Measurements from ENCODE around the gene ADCY10. TPM values are rescaled to one million over a fixed set of nuclear protein-coding genes. Genes with fewer than 3 reads are reported as not detected.

The ADCY10 gene
- total and polyA plus RNA-seq, 2 experiments from 2014 or later = not detected

DNA sequence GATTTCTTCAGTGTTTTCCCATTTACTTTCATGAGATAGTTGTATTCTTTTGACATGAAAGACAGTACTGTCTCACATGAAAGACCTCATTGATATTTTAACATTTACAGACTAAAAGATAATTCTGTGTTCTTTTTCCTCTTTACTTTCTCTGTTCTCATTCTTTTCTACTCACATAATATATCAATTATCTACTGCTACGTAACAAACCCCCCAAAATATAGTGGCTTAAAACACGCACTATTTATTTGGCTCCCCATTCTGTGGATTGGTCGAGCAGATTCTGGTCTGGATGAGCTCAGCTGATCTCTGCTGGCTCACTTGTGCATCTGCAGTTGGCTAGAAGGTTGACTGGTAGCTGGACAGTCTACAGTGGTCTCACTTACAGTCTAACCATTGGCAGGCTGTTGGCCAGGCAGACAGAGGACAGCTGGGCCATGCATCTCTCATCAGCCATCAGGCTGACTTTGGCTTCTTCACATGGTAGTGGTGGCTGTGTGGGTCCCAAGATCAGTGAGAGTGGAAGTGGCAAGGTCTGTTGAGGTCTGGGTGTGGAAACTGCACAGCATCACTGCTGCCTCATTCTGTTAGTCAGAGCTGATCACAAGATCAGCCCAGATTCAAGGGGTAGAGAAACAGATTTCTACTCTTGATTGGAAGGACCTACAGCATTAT, 128.9 kb downstream of the ADCY10 start:
- Histone ChIP-seq H3K79me2 (replicated peaks; ENCODE audit: insufficient read depth) (no peaks in the 10 kb centered on the region; the same call in 1 of the 2 replicates), H3K4me3 (no peak overlapping the region), H3K4me1 (ENCODE audit: insufficient read depth) (no peaks in the 10 kb centered on the region), H3K4me2 (no peak overlapping the region), H3F3A (replicated peaks; ENCODE audit: low read depth) (no peaks in the 10 kb centered on the region), H3K27ac (ENCODE audit: low read depth) (no peak overlapping the region), H3K36me3 (ENCODE audit: insufficient read depth) (peaks cover 18% of the 10 kb centered on the region; the same call in 1 of the 2 replicates), H4K20me1 (replicated peaks; ENCODE audit: insufficient read depth) (peaks cover 17% of the 10 kb centered on the region), H2AFZ (no peak overlapping the region), H3K27me3 (ENCODE audit: insufficient read depth) (no peaks in the 10 kb centered on the region), H3K9me2 (ENCODE audit: insufficient read depth) (no peaks in the 10 kb centered on the region)
- Mint-ChIP-seq H3K4me1 (no peaks in the 10 kb centered on the region), H3K9me3 (no peaks in the 10 kb centered on the region; the same call in 2 of the 3 replicates), H3K27me3 (ENCODE audit: insufficient read depth, low read depth, poor library complexity) (no peaks in the 10 kb centered on the region), H3K27ac (no peak overlapping the region), H3K4me3 (no peak overlapping the region), H3K36me3 (ENCODE audit: low read depth) (peaks cover 47% of the 10 kb centered on the region)
- DNase-seq (ENCODE audit: low spot score) (no peak), ATAC-seq (no peak)
- TF ChIP-seq, protein P1, sequence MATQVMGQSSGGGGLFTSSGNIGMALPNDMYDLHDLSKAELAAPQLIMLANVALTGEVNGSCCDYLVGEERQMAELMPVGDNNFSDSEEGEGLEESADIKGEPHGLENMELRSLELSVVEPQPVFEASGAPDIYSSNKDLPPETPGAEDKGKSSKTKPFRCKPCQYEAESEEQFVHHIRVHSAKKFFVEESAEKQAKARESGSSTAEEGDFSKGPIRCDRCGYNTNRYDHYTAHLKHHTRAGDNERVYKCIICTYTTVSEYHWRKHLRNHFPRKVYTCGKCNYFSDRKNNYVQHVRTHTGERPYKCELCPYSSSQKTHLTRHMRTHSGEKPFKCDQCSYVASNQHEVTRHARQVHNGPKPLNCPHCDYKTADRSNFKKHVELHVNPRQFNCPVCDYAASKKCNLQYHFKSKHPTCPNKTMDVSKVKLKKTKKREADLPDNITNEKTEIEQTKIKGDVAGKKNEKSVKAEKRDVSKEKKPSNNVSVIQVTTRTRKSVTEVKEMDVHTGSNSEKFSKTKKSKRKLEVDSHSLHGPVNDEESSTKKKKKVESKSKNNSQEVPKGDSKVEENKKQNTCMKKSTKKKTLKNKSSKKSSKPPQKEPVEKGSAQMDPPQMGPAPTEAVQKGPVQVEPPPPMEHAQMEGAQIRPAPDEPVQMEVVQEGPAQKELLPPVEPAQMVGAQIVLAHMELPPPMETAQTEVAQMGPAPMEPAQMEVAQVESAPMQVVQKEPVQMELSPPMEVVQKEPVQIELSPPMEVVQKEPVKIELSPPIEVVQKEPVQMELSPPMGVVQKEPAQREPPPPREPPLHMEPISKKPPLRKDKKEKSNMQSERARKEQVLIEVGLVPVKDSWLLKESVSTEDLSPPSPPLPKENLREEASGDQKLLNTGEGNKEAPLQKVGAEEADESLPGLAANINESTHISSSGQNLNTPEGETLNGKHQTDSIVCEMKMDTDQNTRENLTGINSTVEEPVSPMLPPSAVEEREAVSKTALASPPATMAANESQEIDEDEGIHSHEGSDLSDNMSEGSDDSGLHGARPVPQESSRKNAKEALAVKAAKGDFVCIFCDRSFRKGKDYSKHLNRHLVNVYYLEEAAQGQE (IDR thresholded peaks at IDR 0.05; ENCODE audit: unreplicated experiment) = no peak
- no peak for TF ChIP-seq JUNB (IDR thresholded peaks at IDR 0.05; ENCODE audit: unreplicated experiment)
- no peak for TF ChIP-seq ZNF114 (CRISPR knock-in tag; IDR thresholded peaks at IDR 0.05)
- TF ChIP-seq STAT1 (IDR thresholded peaks at IDR 0.05; ENCODE audit: unreplicated experiment) = no peak
- no peak for TF ChIP-seq EZH2 (IDR thresholded peaks at IDR 0.05; ENCODE audit: low read depth, unreplicated experiment)
- TF ChIP-seq POLR2AphosphoS5 (IDR thresholded peaks at IDR 0.05; ENCODE audit: low read depth) = no peak
- TF ChIP-seq NANOG (IDR thresholded peaks at IDR 0.05; ENCODE audit: borderline replicate concordance) = no peak

DNA sequence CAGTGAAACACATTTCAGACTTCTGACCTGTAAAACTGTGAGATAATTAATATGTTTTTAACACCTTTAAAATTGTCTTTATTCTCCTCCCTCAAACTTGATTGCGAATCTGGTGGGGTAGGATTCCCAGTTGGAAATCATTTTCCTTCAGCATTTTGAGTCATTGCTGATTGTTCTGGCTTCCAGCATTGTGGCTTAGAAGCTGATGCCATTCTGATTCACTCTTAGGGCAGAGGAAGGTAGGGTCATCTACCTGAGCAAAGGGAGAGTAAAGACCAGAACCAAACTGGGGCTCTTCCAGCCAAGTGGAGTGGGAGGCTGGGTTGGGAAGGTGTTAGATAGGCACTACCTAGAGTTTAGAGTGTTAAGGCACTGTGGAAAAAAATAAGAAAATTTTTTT, 131.0 kb downstream of the ADCY10 start:
- H3K4me1 ChIP-seq (ENCODE audit: insufficient read depth) = no peaks in the 10 kb centered on the region
- H3K4me2 ChIP-seq = no peak overlapping the region
- TF ChIP-seq, protein P2, sequence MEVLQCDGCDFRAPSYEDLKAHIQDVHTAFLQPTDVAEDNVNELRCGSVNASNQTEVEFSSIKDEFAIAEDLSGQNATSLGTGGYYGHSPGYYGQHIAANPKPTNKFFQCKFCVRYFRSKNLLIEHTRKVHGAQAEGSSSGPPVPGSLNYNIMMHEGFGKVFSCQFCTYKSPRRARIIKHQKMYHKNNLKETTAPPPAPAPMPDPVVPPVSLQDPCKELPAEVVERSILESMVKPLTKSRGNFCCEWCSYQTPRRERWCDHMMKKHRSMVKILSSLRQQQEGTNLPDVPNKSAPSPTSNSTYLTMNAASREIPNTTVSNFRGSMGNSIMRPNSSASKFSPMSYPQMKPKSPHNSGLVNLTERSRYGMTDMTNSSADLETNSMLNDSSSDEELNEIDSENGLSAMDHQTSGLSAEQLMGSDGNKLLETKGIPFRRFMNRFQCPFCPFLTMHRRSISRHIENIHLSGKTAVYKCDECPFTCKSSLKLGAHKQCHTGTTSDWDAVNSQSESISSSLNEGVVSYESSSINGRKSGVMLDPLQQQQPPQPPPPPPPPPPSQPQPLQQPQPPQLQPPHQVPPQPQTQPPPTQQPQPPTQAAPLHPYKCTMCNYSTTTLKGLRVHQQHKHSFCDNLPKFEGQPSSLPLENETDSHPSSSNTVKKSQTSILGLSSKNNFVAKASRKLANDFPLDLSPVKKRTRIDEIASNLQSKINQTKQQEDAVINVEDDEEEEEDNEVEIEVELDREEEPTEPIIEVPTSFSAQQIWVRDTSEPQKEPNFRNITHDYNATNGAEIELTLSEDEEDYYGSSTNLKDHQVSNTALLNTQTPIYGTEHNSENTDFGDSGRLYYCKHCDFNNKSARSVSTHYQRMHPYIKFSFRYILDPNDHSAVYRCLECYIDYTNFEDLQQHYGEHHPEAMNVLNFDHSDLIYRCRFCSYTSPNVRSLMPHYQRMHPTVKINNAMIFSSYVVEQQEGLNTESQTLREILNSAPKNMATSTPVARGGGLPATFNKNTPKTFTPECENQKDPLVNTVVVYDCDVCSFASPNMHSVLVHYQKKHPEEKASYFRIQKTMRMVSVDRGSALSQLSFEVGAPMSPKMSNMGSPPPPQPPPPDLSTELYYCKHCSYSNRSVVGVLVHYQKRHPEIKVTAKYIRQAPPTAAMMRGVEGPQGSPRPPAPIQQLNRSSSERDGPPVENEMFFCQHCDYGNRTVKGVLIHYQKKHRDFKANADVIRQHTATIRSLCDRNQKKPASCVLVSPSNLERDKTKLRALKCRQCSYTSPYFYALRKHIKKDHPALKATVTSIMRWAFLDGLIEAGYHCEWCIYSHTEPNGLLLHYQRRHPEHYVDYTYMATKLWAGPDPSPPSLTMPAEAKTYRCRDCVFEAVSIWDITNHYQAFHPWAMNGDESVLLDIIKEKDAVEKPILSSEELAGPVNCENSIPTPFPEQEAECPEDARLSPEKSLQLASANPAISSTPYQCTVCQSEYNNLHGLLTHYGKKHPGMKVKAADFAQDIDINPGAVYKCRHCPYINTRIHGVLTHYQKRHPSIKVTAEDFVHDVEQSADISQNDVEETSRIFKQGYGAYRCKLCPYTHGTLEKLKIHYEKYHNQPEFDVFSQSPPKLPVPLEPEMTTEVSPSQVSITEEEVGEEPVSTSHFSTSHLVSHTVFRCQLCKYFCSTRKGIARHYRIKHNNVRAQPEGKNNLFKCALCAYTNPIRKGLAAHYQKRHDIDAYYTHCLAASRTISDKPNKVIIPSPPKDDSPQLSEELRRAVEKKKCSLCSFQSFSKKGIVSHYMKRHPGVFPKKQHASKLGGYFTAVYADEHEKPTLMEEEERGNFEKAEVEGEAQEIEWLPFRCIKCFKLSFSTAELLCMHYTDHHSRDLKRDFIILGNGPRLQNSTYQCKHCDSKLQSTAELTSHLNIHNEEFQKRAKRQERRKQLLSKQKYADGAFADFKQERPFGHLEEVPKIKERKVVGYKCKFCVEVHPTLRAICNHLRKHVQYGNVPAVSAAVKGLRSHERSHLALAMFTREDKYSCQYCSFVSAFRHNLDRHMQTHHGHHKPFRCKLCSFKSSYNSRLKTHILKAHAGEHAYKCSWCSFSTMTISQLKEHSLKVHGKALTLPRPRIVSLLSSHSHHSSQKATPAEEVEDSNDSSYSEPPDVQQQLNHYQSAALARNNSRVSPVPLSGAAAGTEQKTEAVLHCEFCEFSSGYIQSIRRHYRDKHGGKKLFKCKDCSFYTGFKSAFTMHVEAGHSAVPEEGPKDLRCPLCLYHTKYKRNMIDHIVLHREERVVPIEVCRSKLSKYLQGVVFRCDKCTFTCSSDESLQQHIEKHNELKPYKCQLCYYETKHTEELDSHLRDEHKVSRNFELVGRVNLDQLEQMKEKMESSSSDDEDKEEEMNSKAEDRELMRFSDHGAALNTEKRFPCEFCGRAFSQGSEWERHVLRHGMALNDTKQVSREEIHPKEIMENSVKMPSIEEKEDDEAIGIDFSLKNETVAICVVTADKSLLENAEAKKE (CRISPR knock-in tag; IDR thresholded peaks at IDR 0.05) = no peak
- H3K9me2 ChIP-seq (ENCODE audit: insufficient read depth) = no peaks in the 10 kb centered on the region
- no peak overlapping the region for H3K4me3 ChIP-seq
- Mint-ChIP-seq H3K27me3 (ENCODE audit: insufficient read depth, low read depth, poor library complexity) (no peaks in the 10 kb centered on the region), H3K27ac (no peak overlapping the region), H3K4me3 (no peak overlapping the region), H3K9me3 (no peaks in the 10 kb centered on the region; the same call in 2 of the 3 replicates), H3K4me1 (no peaks in the 10 kb centered on the region), H3K36me3 (ENCODE audit: low read depth) (peaks cover 44% of the 10 kb centered on the region)
- no peak overlapping the region for H3K27ac ChIP-seq (ENCODE audit: low read depth)
- H4K20me1 ChIP-seq (replicated peaks; ENCODE audit: insufficient read depth) = peaks cover 15% of the 10 kb centered on the region
- H2AFZ ChIP-seq = no peak overlapping the region
- H3F3A ChIP-seq (replicated peaks; ENCODE audit: low read depth) = no peaks in the 10 kb centered on the region
- no peaks in the 10 kb centered on the region; the same call in 1 of the 2 replicates for H3K79me2 ChIP-seq (replicated peaks; ENCODE audit: insufficient read depth)
- no peaks in the 10 kb centered on the region for H3K27me3 ChIP-seq (ENCODE audit: insufficient read depth)
- ATAC-seq (no peak), DNase-seq (ENCODE audit: low spot score) (no peak)
- H3K36me3 ChIP-seq (ENCODE audit: insufficient read depth) = peaks cover 15% of the 10 kb centered on the region; the same call in 1 of the 2 replicates

Measured in GM23338 (cell line).